GM21528 (cell line): ENCODE data around the gene MVK.

Experiments used
- ATAC-seq: cut with Tn5 transposase; IDR thresholded peaks from one replicate; pipeline ENCODE4 v1.9.1; 2021; ENCODE audit warnings: mild to moderate bottlenecking, moderate library complexity; ENCODE audit not compliant: unreplicated experiment, low FRiP score

The MVK gene

GRCh38 chr12:109544955-109545531 is 28.6 kb upstream of the MVK start:
- no peak for ATAC-seq

GRCh38 chr12:109545826-109546225 is 27.8 kb upstream of the MVK start:
- no peak for ATAC-seq

GRCh38 chr12:109547286-109547685 is 26.3 kb upstream of the MVK start:
- ATAC-seq, result no peak

GRCh38 chr12:109548258-109548657 is 25.3 kb upstream of the MVK start:
- no peak for ATAC-seq

- no peak for ATAC-seq
Measured at GRCh38 chr12:109549613-109550270, 23.9 kb upstream of the MVK start.

- no peak for ATAC-seq
Measured at GRCh38 chr12:109550281-109550680, 23.3 kb upstream of the MVK start.

- no peak for ATAC-seq
Measured at GRCh38 chr12:109551108-109551507, 22.5 kb upstream of the MVK start.

- ATAC-seq, result no peak
Measured at GRCh38 chr12:109552971-109553370, 20.6 kb upstream of the MVK start.

GRCh38 chr12:109553483-109553882 is 20.1 kb upstream of the MVK start:
- ATAC-seq, result no peak

GRCh38 chr12:109553906-109554500 is 19.6 kb upstream of the MVK start:
- ATAC-seq, result no peak

- no peak for ATAC-seq
Measured at GRCh38 chr12:109554761-109555160, 18.8 kb upstream of the MVK start.

- no peak for ATAC-seq
Measured at GRCh38 chr12:109555431-109556315, 17.9 kb upstream of the MVK start.

- ATAC-seq, result no peak
Measured at GRCh38 chr12:109557200-109557599, 16.4 kb upstream of the MVK start.

- no peak for ATAC-seq
Measured at GRCh38 chr12:109557805-109558204, 15.8 kb upstream of the MVK start.

GRCh38 chr12:109558374-109559199 is 15.0 kb upstream of the MVK start:
- ATAC-seq, result no peak

GRCh38 chr12:109559200-109559505 is 14.4 kb upstream of the MVK start:
- ATAC-seq, result no peak

- ATAC-seq, result no peak
Measured at GRCh38 chr12:109559601-109560000, 14.0 kb upstream of the MVK start.

GRCh38 chr12:109560867-109561710 is 12.5 kb upstream of the MVK start:
- no peak for ATAC-seq

- ATAC-seq, result no peak
Measured at GRCh38 chr12:109561711-109562030, 11.9 kb upstream of the MVK start.

GRCh38 chr12:109562871-109563270 is 10.7 kb upstream of the MVK start:
- ATAC-seq, result no peak
